ENCODE measurements around the gene MARVELD3.

DNA sequence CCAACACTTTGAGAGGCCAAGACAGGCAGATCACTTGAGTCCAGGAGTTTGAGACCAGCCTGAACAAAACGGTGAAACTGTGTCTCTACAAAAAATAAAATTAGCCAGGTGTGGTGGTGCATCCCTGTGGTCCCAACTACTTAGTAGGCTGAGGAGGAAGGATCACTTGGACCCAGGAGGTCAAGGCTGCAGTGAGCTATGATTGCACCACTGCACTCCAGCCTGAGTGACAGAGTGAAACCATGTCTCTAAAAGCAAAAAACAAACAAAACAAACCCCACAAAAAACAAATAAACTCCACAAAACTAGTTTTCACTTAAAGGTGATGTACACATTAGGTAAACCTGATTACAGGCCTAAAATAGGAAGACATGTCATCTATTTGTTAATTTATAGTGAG is 40.3 kb downstream of the MARVELD3 start:
- no peak for TF ChIP-seq POLR2AphosphoS5 (IDR thresholded peaks at IDR 0.05; ENCODE audit: low read depth, low read length)
- TF ChIP-seq POLR2A (IDR thresholded peaks at IDR 0.05; ENCODE audit: low read depth, low read length), result no peak
- TF ChIP-seq TAF1 (IDR thresholded peaks at IDR 0.05; ENCODE audit: borderline replicate concordance, low read depth, low read length), result no peak
